GM21576 (cell line): ENCODE results near the gene NFRKB.
"Not testable (repeated sequence)": the region's sequence is repeated elsewhere in the genome, so short reads cannot be mapped to it uniquely, and the experiment has no call there.

Experiments
- ATAC-seq: cut with Tn5 transposase; IDR thresholded peaks from one replicate; pipeline ENCODE4 v1.9.1; 2021; ENCODE audit warnings: mild to moderate bottlenecking, moderate library complexity; ENCODE audit not compliant: unreplicated experiment

Gene NFRKB

DNA sequence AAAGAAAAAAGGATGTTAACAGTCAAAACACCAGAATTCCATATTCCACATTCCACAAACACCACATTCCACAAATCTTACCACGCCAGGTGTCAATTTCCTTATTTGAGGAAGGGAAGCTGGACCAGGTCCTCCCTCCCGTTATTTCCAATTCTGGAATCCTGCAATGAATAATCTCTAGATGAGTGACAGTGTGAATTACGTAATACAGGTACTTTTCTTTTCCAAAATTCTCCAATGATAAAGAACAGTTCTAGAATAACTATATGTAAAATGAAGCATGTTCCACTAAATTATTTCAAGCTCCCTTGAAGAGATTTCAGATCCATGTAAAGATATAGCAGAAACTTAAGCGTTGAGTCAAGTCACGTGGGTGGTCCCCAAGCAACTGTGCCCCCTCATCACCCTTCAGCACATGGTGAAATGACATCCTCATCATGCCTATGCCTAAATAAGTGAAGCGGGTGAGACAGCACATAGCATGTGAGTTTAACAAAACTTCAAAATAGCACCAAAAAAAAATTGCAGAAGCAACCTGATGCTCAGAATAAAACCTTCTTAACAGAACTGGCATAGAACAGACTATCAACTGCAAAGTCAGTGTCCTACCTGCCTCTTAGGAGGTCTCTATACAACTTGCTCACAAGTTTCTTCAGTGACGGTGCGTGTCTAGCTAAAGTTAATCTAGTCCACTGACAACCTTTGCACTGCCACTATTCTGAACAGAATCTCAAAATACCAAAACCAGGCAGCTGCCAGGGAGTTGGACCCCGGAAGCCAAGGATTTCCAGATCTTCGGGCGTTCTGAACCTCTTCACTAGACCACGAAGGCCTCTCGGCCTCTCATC is 876 bp downstream of the NFRKB start:
- peak; percentile 22 for ATAC-seq

DNA sequence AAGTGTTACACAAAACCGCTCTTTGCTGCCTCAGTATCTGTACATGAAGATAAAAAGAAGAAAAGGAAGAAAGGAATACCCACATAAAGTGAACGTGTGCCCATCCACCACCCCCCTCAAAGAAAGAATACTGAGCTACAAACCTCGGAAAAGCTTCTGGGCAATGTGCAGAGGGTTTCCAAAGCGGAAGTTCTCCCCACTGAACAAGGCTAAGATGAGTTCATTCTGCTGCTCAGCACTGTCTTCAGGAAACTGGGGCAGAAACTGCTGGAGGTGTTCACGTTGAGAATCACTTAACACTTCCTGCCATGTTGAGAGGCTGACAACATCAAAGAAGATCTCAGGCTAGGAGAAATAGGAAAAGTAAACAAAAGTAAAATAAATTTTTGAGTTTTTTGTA is 6.9 kb downstream of the NFRKB start:
- ATAC-seq = no peak

DNA sequence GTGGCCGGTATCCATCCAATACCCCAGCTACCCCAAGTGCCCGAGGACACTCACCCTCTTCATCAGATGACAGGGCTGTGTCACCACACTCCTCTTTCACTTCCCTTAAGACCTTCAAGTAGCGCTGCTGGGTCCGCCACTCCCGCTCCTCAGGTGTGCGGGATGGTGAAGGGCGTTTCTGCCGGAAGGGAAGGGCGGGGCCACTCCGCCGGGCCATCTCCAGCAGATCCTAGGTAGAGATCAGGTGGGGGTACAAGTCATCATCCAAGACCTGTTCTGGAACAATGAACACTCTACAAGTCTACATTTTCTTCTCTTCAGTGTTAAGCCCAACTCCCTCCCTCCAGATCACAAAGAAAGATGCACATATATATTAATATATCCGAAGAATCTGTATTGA is 10.0 kb downstream of the NFRKB start:
- ATAC-seq = no peak

DNA sequence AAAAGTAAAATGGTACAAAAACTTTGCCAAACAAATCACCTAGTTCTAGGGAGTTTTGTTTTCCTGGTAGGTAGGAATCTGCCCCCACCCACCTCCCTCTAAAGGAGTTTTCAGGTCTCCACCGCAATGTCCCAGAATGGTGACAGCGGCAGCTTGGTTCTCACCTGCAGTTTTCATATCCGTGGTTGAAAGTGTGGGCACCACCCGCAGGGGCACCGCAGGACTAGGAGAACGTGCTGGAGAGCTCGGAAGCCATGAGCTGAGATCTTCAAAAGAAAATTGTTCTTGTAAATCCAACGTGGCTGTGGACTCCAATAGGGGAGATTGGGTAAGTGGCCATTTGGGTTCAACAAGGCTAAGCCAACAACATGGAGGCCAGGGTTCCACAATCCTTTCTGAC is 10.8 kb downstream of the NFRKB start:
- no peak for ATAC-seq

DNA sequence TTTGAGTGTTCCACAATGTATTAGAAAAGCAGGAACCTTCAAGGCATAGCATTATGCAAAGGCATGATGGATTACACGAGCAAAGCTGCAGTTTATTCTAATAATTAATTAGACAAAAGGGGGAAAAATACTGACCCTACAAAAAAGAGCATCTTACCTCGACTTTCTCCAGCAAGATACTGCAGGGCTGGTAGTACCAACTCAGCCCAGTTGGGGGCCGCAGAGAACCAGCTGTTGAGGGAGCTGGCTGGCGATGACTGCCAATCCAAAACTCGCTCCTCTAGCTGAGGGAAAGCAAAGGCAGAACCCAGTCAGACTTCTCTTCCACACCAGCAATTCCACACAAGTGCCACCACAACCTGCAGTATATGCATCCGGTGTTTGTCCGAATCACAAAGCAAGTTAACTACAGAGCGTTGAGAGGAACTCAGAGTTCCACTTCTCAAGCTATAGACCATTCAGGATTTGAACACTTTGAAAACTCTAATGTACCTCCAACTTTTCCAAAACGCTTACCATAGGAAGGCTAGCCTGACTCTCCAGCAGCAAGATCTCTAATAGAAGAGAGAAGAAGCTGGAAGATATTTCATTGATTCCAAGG is 13.7 kb downstream of the NFRKB start:
- no peak for ATAC-seq

DNA sequence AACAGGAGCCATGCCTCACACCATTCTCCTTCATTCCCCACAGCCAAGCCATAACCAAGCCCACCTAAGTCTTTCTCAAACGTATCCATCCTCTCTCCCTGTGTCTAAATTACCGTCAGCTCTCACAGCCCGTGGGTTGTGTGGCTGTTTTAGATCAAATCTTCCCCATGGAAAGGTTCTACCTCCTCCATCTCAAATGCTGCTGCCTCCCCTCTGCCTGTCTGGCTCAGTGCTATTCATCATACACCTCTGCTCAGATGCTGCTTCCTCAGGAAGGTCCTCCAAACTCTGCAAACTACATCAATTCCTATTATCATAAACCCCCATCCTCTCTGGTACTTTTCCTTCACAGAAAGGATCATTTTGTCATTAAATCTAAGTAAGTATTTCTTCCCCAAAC is 15.1 kb downstream of the NFRKB start:
- ATAC-seq = no peak

DNA sequence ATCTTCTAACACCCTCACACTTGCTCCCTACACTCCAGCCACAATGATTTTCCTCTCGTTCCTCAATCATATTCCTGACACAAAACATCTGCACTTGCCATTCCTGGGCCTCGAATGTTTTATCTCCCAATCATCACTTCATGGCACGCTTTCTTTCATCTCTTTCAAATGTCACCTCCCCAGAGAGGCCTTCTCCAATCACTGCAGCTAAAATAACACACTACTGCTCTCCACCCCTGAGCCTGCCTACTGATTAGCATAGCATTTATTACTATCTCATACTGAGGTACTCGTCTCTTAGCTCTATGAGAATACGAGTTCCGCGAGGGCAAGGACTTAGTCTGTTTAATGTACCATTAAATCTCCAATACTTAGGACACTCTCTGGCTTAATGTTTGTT is 23.5 kb downstream of the NFRKB start:
- no peak for ATAC-seq

DNA sequence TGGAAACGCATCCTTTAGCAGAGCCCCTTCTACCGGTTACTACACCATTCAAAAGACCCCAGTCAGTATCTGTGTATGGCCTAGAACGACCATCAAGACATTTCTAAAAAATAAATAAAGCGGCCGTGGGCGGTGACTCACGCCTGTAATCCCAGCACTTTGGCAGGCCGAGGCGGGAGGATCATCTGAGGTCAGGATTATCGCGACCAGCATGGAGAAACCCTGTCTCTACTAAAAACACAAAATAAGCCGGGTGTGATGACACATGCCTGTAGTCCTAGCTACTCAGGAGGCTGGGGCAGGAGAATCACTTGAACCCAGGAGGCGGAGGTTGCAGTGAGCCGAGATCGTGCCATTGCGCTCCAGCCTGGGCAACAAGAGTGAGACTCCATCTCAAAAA is 26.8 kb downstream of the NFRKB start:
- not testable (repeated sequence) for ATAC-seq

DNA sequence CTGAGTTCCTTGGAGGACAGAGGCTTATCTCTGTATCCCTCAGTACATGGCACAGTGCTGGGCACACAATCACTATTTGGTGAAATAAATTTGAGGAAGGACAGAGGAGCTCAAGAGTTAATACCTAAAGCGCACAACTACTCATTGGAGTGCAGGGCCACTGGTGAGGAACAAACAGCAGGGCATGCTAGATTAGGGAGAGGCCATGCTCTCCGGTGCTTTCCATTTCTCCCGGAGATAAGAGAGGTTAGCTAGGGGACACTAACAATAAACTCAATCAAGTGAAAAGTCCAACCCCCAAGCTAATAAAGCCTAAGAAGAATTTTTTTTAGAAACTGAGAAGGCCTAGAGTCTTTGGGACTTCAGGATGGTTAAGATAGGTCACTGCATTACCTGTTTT is 29.1 kb downstream of the NFRKB start:
- ATAC-seq = no peak

DNA sequence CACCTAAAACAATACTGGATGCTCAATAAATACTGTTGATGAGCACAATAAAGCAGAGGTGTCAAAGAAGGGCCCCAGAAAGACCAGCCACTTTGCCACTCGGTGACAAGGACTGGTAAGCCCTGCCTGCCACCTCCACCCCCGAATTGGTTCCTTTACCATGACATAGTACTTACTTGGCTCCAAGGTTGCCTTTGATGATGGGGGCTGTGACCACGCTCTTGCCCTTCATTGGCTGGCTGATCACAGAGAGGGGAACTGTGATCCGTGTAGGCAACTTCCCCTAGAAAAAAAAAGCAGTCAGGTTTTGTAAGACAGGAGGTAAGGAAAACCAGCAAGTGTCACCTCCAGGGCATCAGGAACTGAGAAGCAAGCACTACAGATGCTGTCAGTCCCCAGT is 29.7 kb downstream of the NFRKB start:
- no peak for ATAC-seq

DNA sequence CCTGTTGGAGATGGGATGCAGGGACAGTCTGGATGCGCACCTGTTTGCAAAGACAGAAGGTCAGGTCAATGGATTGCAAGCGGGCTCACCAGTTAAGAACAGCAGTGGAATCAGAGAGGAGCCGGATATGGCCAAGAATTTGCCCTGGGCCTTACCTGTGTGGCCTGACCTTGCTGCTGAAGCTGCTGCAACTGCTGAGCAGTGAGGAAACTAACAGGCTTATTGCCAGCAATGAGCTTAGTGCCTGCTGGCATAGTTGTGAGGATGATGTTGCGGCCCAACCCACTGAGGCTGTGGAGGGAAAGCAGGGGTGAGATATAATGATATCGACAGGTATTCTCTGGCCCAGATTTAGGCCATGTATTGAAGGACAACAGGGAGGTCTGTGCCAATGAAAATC is 30.6 kb downstream of the NFRKB start:
- ATAC-seq = no peak

DNA sequence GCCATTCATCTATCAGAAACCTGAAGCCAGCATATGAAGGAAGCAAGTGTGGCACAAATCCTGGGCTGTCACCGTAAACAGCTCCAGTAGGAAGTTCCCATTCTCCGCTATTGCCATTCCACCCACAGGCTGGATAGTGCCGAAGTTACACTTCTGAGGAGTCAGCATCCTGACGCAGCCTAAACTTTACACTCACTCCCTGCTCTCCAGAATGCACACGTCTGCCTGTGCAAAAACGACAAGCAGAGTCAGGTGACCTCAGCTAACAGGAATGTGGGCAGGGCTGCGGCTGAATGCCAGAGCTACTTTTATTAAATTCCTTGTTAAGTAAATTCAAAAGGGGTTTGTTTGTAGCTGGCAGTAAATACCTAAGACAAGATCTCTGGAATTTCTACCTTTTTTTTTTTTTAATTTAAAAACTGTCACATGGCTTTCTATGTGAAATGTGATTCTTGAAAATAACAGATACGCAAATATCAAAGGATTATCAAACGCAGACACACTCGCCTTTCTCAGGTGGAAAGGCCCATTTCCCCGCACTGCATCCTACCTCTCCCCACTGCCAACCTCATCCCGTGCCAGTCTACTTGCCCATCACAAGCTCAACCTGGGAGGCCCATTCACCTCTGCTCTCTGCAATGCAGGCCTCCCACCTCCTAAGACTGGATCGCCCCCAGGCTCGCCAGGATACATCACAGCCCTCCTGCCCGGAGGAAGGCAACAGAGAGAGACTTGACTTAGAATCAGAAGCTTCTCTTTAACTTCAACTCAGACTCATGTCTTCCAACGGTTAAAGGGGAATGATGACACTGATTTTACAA is 33.5 kb downstream of the NFRKB start:
- no peak for ATAC-seq

DNA sequence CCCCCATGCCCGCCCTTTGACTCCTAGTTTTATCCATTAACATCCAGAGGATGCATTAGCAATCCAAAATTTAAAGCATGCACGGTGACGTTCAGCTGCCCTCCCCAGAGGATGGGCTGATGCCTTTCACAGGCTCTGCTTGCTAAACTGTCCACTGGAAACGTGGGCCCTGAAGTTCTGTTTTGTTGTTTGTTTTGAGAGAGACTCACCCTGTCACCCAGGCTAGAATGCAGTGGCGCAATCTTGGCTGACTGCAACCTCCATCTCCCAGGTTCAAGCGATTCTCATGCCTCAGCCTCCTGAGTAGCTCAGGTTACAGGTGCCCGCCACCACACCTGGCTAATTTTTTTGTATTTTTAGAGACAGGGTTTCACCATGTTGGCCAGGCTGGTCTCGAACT is 39.3 kb downstream of the NFRKB start:
- no peak for ATAC-seq

DNA sequence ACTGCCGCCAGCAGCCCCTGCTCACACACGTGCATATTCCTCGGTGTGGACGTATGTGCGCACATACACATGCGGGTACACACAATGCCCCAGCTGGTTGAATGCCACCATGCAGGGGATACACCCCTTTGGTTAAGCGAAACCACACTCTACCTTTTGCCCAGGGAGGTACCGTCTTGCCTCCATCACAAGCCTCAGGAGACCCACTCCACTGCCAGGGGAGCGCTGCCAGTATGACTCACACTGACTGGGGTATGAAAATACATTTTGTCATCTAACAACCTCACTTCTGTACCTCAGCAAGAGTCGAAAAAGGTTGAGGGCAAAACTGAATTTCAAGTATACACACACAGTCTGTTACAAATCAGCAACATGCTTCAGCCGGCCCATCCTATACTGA is 40.3 kb downstream of the NFRKB start:
- ATAC-seq = no peak

DNA sequence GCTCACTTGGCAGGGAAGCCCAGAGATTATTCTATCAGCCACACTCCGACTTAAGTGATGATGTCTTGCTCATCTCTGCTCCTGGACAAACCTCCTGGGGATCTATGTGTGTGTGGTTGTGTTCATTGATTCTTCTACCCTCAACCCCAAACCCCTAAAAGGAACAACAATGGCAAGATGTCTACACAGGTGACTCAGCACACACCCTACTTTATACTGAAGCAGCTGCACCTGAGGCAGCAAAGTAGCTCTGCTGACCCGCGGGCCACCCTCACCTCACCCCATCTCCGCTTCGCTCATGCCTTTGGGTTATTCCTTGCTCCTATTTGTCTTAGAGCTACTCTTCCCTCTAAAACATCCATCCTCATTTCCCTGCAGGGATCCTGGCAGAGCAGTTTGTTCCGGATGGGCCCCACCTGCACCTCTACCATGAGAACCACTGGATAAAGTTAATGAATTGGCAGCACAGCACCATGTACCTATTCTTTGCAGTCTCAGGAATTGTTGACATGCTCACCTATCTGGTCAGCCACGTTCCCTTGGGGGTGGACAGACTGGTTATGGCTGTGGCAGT is 41.1 kb downstream of the NFRKB start:
- ATAC-seq = no peak

DNA sequence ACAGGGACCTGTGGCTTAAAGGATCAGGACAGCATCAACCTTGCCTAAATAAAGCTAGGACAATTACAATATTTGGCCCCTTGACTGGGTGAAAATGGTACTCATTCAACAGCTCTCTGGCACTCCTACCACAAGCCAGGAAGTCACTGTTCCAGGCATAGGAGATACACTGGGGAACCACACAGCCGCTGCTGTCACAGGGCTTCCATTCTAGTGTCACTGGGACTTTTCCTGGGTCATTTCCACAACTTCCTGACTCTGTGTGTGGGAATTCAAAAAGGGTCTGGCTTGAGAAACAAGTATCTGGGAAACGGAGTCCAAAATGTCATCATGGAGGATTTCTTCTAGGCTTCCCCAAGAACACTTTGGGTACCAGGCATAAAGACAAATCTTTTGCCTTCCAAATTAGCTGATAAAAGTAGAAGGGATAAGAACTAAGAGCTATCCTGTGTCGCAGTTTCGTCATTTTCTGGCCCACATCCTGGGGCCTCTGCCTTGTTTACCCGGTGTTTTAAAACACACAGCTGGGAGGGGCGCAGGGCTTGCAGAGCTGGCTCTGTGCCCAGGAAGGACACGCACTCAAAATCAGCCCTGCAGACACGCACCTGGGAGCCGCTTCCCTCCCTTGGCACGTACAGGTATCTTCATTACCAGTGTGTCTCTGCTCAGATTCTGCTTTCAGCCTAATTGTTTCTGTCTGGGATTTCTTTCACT is 41.7 kb downstream of the NFRKB start:
- no peak for ATAC-seq

DNA sequence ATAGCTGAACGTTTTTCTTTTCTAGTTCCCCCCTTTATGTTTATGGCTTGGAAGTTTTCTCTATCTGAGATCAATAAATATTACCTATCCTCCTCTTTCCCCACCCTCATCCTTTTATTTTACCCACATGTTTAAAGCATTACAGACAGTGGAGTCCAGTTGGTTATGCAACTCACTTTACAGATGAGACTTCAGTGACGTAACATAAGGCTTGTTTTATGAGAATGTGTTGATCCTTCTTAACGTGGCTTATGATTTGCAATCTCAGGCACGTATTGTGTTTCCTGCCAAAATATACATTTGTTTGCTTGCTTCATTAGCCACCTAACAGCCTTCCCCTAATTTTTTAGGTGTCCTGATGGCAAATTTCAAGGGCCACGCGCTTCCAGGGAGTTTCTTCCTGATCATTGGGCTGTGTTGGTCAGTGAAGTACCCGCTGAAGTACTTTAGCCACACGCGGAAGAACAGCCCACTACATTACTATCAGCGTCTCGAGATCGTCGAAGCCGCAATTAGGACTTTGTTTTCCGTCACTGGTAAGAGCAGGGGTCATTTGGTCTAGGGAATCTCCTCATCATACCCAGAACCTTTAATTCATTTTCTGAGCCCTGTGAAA is 43.1 kb downstream of the NFRKB start:
- ATAC-seq = no peak

DNA sequence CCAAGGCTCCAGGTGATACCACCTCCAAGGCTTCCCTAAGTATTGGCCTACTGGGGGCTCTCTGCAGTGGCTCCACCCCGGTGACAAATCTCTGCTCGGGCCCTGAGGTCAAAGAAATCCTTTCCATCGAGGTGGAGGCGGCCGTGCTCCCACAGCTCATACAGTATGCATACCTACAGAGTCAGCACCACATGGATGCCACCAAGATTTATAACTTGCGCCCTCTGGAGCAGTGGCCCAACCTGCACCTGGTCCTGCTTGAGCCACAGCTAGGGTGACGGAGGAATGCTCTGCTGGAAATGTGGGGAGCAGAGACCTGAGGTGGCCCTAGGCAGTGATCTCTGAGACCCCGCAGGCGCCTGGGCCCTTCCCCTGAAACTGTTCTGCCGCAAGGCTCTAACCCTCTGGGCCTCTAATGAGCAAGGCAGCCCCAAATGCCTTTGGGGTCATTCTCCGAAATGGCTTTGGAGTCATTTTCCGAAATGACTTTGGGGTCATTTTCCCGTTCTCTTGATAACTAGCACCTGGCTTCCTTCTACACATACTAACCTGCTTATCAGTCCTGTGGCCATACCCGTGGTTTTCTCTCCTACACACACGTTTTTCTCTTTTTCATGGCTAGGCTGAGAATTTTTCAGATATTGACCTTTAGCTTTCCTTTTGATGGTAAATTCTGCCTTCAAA is 45.8 kb downstream of the NFRKB start:
- no peak for ATAC-seq

DNA sequence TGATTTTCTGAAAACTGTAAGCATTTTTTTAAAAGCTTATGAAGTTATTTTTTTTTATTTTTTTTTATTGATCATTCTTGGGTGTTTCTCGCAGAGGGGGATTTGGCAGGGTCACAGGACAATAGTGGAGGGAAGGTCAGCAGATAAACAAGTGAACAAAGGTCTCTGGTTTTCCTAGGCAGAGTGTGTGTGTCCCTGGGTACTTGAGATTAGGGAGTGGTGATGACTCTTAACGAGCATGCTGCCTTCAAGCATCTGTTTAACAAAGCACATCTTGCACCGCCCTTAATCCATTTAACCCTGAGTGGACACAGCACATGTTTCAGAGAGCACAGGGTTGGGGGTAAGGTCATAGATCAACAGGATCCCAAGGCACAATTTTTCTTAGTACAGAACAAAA is 48.0 kb downstream of the NFRKB start:
- ATAC-seq = not testable (repeated sequence)
